ENCODE measurements around the gene SEMA4G. TPM values are rescaled to one million over a fixed set of nuclear protein-coding genes. Genes with fewer than 3 reads are reported as not detected.

SEMA4G gene
- polyA plus RNA-seq, 1 donor from 2014 or later = 1.7 TPM

- no peak for TF ChIP-seq REST (IDR thresholded peaks at IDR 0.05; ENCODE audit: borderline replicate concordance)
- no peak for TF ChIP-seq EP300 (conservative IDR thresholded peaks at IDR 0.05; ENCODE audit: poor library complexity, severe bottlenecking)
- TF ChIP-seq CTCF (IDR thresholded peaks at IDR 0.05; ENCODE audit: poor library complexity, severe bottlenecking) = no peak
- TF ChIP-seq EZH2 (IDR thresholded peaks at IDR 0.05; ENCODE audit: borderline replicate concordance, insufficient read depth, low read length, poor library complexity, severe bottlenecking) = no peak
- TF ChIP-seq SMC3 (conservative IDR thresholded peaks at IDR 0.05; ENCODE audit: poor library complexity) = no peak
- TF ChIP-seq RAD21 (conservative IDR thresholded peaks at IDR 0.05) = no peak
- TF ChIP-seq TAF1 (IDR thresholded peaks at IDR 0.05; ENCODE audit: low read depth) = no peak
- no peak for TF ChIP-seq MXI1 (conservative IDR thresholded peaks at IDR 0.05; ENCODE audit: poor library complexity, severe bottlenecking)
- no peak for TF ChIP-seq POLR2AphosphoS5 (IDR thresholded peaks at IDR 0.05)
- H3K79me2 ChIP-seq (replicated peaks; ENCODE audit: insufficient read depth, low read length) = no peaks in the 10 kb centered on the region
Observed at GRCh38 chr10:100948916-100949315, 20.4 kb upstream of the SEMA4G start.

GRCh38 chr10:100960251-100960650 lies 9.1 kb upstream of the SEMA4G start:
- no peak for TF ChIP-seq SMC3 (conservative IDR thresholded peaks at IDR 0.05; ENCODE audit: poor library complexity)
- no peak for TF ChIP-seq CTCF (IDR thresholded peaks at IDR 0.05; ENCODE audit: poor library complexity, severe bottlenecking)
- TF ChIP-seq TAF1 (IDR thresholded peaks at IDR 0.05; ENCODE audit: low read depth) = no peak
- no peak for TF ChIP-seq EZH2 (IDR thresholded peaks at IDR 0.05; ENCODE audit: borderline replicate concordance, insufficient read depth, low read length, poor library complexity, severe bottlenecking)
- TF ChIP-seq MXI1 (conservative IDR thresholded peaks at IDR 0.05; ENCODE audit: poor library complexity, severe bottlenecking) = no peak
- no peak for TF ChIP-seq REST (IDR thresholded peaks at IDR 0.05; ENCODE audit: borderline replicate concordance)
- no peak for TF ChIP-seq RAD21 (conservative IDR thresholded peaks at IDR 0.05)
- TF ChIP-seq EP300 (conservative IDR thresholded peaks at IDR 0.05; ENCODE audit: poor library complexity, severe bottlenecking) = no peak
- no peak for TF ChIP-seq POLR2AphosphoS5 (IDR thresholded peaks at IDR 0.05)
- no peaks in the 10 kb centered on the region for H3K9me3 ChIP-seq (ENCODE audit: low read length)
- no peak overlapping the region for H3K4me3 ChIP-seq (ENCODE audit: low read length)
- no peaks in the 10 kb centered on the region for H3K9me2 ChIP-seq (ENCODE audit: insufficient read depth, low read length)
- no peak overlapping the region for H3K4me2 ChIP-seq (ENCODE audit: low read length)
- no peaks in the 10 kb centered on the region for H3K79me2 ChIP-seq (replicated peaks; ENCODE audit: insufficient read depth, low read length)
- H3K36me3 ChIP-seq (ENCODE audit: insufficient read depth, low read length) = peaks cover 13% of the 10 kb centered on the region
- H3K9ac ChIP-seq (ENCODE audit: low read length) = no peak overlapping the region
- no peaks in the 10 kb centered on the region for H3F3A ChIP-seq (ENCODE audit: insufficient read depth, low read length, poor library complexity, severe bottlenecking)
- H2AFZ ChIP-seq (ENCODE audit: low read depth, low read length) = no peak overlapping the region
- no peaks in the 10 kb centered on the region for H4K20me1 ChIP-seq (ENCODE audit: insufficient read depth)
- no peak overlapping the region for H3K27ac ChIP-seq (ENCODE audit: low read length)
- H3K27me3 ChIP-seq (ENCODE audit: insufficient read depth, low read depth, low read length) = no peaks in the 10 kb centered on the region

More at GRCh38 chr10:100948916-100949315, 20.4 kb upstream of the SEMA4G start:
- Histone ChIP-seq H3F3A (ENCODE audit: insufficient read depth, low read length, poor library complexity, severe bottlenecking) (no peaks in the 10 kb centered on the region), H3K36me3 (ENCODE audit: insufficient read depth, low read length) (peaks cover 6% of the 10 kb centered on the region), H3K9ac (ENCODE audit: low read length) (no peak overlapping the region), H3K4me3 (ENCODE audit: low read length) (no peak overlapping the region), H2AFZ (ENCODE audit: low read depth, low read length) (no peak overlapping the region), H3K27me3 (ENCODE audit: insufficient read depth, low read depth, low read length) (no peaks in the 10 kb centered on the region), H3K27ac (ENCODE audit: low read length) (no peak overlapping the region), H3K4me2 (ENCODE audit: low read length) (no peak overlapping the region), H3K9me2 (ENCODE audit: insufficient read depth, low read length) (no peaks in the 10 kb centered on the region), H4K20me1 (ENCODE audit: insufficient read depth) (no peaks in the 10 kb centered on the region), H3K9me3 (ENCODE audit: low read length) (no peaks in the 10 kb centered on the region)
